Activated T-helper 17 cell treated with anti-CD3 and anti-CD28 coated beads, Interleukin-2, amount 50 U/mL, for 72 hours (primary cell): Measurements from ENCODE around the gene ENOX1. TPM values are rescaled to one million over a fixed set of nuclear protein-coding genes. Genes with fewer than 3 reads are reported as not detected.

Source experiments
- ATAC-seq: fragments of 150-1000 bp; cut with Tn5 transposase; replicated peaks from 2 replicates; pipeline ENCODE4 v1.10.0; 2021; ENCODE audit warnings: mild to moderate bottlenecking, moderate library complexity
- H3K27ac Mint-ChIP-seq: one replicate; pipeline ENCODE4 v1.8.0; 2022; ENCODE audit warnings: mixed read lengths
- H3K27me3 Mint-ChIP-seq: one replicate; pipeline ENCODE4 v1.8.0; 2022; ENCODE audit warnings: mixed read lengths
- H3K36me3 Mint-ChIP-seq: one replicate; pipeline ENCODE4 v1.8.0; 2022; ENCODE audit warnings: low read depth, mild to moderate bottlenecking, mixed read lengths
- H3K4me1 Mint-ChIP-seq: one replicate; pipeline ENCODE4 v1.8.0; 2022; ENCODE audit warnings: mixed read lengths
- H3K4me3 Mint-ChIP-seq: one replicate; pipeline ENCODE4 v1.8.0; 2022; ENCODE audit warnings: mild to moderate bottlenecking, mixed read lengths
- H3K9me3 Mint-ChIP-seq: one replicate; pipeline ENCODE4 v1.8.0; 2022; ENCODE audit warnings: mixed read lengths
- total RNA-seq, 2 donors: library from RNA; stranded (reverse); gene quantifications; one replicate each; pipeline ENCODE4 v1.2.3, GENCODE V29; 2022

ENOX1 gene
- total RNA-seq, 2 donors from 2014 or later, result 1.7 TPM; not detected in 1

DNA sequence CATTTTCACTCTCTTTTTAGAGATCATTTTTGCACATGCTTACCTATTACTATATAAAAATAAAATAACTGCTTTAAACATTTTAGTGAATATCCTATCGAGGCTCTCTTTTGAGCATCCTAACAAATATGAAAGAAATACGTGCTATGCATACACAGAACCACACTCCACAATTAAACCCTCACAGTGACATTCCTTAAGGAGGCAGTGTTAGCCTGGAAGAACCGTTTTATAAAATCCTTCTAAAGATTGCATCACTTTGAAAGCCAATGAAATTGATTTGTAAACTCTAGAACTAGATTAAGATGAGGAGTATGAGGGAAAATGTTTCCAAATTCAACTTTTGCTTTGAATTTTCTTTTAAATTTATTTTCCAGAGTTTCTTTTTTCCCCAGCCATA is 11.1 kb upstream of the ENOX1 start:
- no peak overlapping the region for H3K27ac Mint-ChIP-seq
- no peaks in the 10 kb centered on the region for H3K9me3 Mint-ChIP-seq
- H3K4me1 Mint-ChIP-seq, result peaks cover 13% of the 10 kb centered on the region
- no peak overlapping the region for H3K4me3 Mint-ChIP-seq
- no peaks in the 10 kb centered on the region for H3K36me3 Mint-ChIP-seq
- H3K27me3 Mint-ChIP-seq, result peaks cover 30% of the 10 kb centered on the region
- no peak for ATAC-seq

DNA sequence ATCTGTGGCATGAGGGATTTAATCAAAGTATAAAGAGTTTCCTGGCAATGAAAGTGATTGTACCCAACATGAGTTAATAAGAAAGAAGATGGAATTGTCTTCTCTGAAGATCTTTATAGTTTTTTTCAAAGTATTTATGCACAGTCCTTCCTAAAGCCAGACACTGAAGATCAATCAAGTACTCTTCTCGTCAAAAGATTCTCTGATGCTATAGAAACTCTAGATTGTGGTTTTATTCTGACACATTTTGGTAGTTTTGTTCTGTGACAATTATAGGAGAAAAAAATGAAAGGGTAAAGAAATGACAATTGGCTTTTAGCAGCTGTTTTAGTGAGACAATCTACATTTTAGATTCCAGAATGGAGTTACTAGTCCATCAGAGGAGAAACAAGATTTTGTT is 10.4 kb upstream of the ENOX1 start:
- Mint-ChIP-seq H3K27me3 (peaks cover 36% of the 10 kb centered on the region), H3K27ac (peak overlapping the region; percentile 70), H3K4me3 (peak overlapping the region; percentile 9), H3K36me3 (no peaks in the 10 kb centered on the region), H3K9me3 (no peaks in the 10 kb centered on the region), H3K4me1 (peaks cover 13% of the 10 kb centered on the region)
- ATAC-seq, result peak; percentile 65

DNA sequence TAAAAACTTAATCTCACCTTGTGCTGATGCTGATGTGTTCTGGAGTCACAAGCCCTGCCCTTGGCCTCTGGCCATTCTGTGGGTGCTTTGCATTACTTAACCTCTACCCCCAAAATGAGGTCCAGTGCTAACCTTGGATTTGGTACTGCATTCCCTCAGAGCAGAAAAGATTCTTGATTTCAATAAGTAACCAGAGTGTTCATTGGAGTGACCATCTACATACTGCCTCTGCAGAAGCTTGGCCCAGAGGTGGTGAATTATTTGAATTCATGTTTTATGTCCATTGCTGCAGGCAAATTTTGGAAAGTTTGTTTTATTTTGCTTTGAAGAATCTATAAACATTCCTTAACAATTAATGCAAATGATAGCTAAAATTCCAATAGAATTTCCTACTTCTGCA is 7.6 kb upstream of the ENOX1 start:
- Mint-ChIP-seq H3K4me3 (no peak overlapping the region), H3K36me3 (no peaks in the 10 kb centered on the region), H3K4me1 (peaks cover 13% of the 10 kb centered on the region), H3K9me3 (no peaks in the 10 kb centered on the region), H3K27ac (no peak overlapping the region), H3K27me3 (peaks cover 42% of the 10 kb centered on the region)
- no peak for ATAC-seq

DNA sequence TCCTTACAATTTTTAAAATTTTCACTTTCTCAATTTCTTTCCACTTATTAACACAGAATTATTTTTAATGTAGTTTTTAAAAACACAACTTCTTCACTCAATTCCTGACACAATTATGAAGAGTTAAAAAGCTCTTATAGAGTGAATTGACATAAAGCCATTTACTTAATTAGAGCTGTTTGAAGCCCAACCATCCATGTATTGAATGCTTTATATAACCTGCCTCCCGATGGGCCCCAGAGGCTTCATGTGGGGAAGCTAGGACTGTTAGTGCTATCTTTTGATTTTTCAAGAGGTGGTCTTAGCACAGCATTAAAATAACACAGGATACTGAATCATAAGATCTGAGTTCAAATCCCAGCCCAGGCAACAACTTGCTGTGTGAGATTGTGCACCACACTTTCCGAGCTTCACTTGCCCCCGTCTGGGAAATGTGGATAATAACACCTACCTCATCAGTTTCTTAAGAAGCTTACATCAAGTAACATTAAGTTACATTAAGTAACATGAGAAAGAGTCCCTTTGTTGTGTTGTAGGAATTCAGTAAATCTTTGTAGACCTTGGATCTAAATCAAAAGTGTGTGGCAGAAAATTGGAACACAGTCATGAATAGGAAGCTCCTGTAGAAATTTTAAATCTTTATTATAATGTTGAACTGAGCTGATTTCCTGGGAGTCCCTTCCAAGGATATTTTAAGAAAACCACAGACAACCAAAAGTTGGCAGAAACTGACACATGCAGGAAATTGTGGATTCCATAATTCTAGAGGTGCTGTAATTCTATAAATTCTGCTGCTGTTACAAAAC is 5.5 kb upstream of the ENOX1 start:
- Mint-ChIP-seq H3K27me3 (peaks cover 51% of the 10 kb centered on the region), H3K27ac (no peak overlapping the region), H3K9me3 (no peaks in the 10 kb centered on the region), H3K4me3 (no peak overlapping the region), H3K4me1 (peaks cover 10% of the 10 kb centered on the region), H3K36me3 (no peaks in the 10 kb centered on the region)
- no peak for ATAC-seq

DNA sequence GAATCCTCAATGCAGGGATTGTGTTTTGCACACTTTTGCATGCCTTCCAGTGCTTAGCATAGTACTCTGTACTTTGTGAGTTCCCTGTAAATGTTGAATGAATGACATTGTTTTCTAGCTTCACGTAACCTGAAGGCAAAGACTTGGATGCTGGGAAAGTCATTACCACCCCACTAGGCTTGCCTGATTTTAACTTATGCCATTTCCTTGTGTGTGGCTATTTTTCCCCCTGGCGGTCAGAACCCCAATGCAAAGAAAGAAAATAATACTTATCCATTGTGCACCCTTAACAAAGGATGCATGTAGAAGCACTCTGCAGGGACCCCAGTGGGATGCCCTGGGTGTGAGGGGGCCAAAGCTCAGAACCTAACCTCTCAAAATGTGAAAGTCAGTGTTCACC is 1.2 kb upstream of the ENOX1 start:
- peaks cover 46% of the 10 kb centered on the region for H3K27me3 Mint-ChIP-seq
- no peaks in the 10 kb centered on the region for H3K36me3 Mint-ChIP-seq
- no peaks in the 10 kb centered on the region for H3K9me3 Mint-ChIP-seq
- no peak overlapping the region for H3K27ac Mint-ChIP-seq
- H3K4me1 Mint-ChIP-seq, result no peaks in the 10 kb centered on the region
- peak overlapping the region; percentile 74 for H3K4me3 Mint-ChIP-seq
- ATAC-seq, result no peak

DNA sequence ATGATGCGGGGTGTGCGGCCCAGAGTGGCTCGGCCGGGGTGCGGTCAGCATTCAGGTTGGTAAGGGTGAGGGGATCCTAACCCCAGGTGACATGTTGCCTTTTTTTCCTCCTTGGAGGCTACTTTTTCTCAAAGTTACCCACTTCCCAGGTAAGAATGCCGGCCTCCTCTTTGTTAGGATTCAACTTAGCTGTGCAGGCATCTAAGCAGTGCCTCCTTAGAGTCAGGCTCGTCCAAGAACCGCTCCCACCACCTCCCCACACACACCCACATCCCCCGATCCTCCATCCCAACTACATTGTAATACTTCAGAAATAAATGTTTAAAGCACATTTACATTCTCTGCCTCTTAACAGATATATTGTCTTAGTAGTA is 733 bp upstream of the ENOX1 start:
- H3K27ac Mint-ChIP-seq, result no peak overlapping the region
- H3K27me3 Mint-ChIP-seq, result peaks cover 46% of the 10 kb centered on the region
- peak overlapping the region; percentile 74 for H3K4me3 Mint-ChIP-seq
- H3K36me3 Mint-ChIP-seq, result no peaks in the 10 kb centered on the region
- no peaks in the 10 kb centered on the region for H3K9me3 Mint-ChIP-seq
- ATAC-seq, result no peak
- H3K4me1 Mint-ChIP-seq, result no peaks in the 10 kb centered on the region

DNA sequence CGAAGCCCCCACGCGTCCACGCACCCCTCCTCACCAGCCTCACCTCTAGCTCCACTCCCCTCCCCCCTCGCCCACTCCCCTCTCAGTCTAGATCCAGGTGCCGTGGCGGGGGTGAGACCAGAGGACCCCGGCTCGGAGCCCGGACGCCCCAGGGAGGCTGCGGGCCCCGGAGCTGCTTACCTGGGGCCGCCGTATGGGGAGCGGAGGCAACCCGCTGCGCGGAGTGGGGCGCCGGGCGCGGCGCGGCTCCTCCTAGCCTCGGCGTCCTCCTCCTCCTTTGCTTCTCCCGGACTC is 353 bp downstream of the ENOX1 start:
- H3K4me1 Mint-ChIP-seq, result no peaks in the 10 kb centered on the region
- no peak for ATAC-seq
- H3K36me3 Mint-ChIP-seq, result no peaks in the 10 kb centered on the region
- peaks cover 43% of the 10 kb centered on the region for H3K27me3 Mint-ChIP-seq
- no peak overlapping the region for H3K27ac Mint-ChIP-seq
- H3K4me3 Mint-ChIP-seq, result peak overlapping the region; percentile 74
- H3K9me3 Mint-ChIP-seq, result no peaks in the 10 kb centered on the region

DNA sequence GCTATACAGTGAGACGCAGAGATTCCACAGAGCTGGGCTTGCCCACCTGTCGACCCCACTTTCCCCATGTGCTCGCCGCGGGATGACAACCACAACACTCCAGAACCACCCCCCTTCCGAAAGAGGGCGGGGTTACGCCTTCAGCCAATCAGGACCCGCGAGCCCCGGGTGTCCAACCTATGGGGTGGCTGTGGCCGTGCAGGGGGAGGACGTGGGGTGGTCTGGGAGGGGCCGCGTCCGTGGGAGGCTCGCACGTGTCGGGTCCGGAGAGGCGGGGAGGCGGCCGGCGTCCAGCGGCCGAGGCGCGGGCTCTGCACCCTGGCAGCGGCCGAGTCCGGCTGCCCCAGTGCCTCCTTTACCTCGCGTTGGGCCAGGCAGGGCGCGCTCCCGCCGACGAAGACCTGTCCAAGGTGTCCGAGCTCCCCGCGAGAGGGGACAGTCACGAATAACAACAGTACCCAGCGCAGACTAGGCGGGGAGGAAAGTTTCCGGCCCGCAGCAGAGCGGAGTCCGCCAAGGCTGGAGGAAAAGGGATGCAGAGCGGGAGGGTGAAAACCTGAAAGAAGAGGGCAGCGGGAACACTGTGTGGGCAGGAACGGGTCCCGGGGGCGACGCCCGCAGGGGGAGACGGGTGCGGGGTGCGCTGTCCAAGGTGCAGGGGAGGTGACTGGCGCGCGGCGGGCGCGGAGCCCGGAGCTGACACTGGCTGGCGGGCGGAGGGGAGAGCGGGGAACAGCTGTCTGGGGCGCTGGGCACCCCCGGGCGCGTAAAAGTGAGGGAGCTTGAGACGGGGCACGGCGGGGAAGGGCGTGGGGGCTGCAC is 911 bp downstream of the ENOX1 start:
- Mint-ChIP-seq H3K36me3 (no peaks in the 10 kb centered on the region), H3K9me3 (no peaks in the 10 kb centered on the region), H3K4me3 (peak overlapping the region; percentile 74), H3K4me1 (no peaks in the 10 kb centered on the region), H3K27me3 (peaks cover 46% of the 10 kb centered on the region), H3K27ac (no peak overlapping the region)
- ATAC-seq, result peak; percentile 49

DNA sequence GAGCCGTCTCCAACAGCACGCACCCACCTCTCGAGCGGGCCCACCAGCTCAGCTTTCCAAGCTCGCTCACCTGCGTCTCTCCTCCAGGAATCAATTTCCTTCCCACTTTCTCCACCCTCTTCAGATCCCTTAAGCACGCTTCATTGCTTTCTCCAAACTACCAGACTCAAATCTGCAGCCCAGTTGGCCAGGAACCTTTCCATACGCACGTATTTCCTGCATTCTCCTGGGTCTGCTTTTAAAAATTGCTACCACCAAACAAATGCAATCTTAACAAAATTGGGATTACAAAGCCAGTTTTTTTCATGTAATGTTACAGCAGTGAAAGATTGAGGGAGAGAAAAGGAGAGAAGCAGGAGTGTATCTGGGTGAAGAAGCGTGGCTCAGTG is 1.5 kb downstream of the ENOX1 start:
- no peak for ATAC-seq
- Mint-ChIP-seq H3K9me3 (no peaks in the 10 kb centered on the region), H3K27me3 (peaks cover 42% of the 10 kb centered on the region), H3K4me3 (peak overlapping the region; percentile 74), H3K27ac (no peak overlapping the region), H3K4me1 (no peaks in the 10 kb centered on the region), H3K36me3 (no peaks in the 10 kb centered on the region)

DNA sequence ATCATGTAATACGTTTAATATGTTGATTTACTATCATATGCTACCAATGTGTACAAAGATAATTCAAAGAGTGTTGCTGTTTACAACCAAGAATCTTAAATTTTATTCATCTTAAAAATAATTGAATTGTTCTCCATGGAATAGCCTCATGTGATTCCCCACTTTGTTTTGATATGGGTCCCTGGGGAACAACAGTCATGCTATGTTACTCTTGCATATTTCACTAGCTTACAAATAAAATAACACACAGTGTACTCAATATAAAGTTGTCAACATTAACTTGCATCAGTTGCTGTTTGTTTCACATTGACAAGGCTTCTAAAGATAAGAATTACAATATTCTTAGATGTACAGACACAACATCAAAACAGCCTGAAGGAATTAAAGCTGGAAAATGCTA is 2.3 kb downstream of the ENOX1 start:
- no peak overlapping the region for H3K27ac Mint-ChIP-seq
- no peaks in the 10 kb centered on the region for H3K9me3 Mint-ChIP-seq
- no peak for ATAC-seq
- peaks cover 38% of the 10 kb centered on the region for H3K27me3 Mint-ChIP-seq
- H3K4me3 Mint-ChIP-seq, result no peak overlapping the region
- no peaks in the 10 kb centered on the region for H3K4me1 Mint-ChIP-seq
- H3K36me3 Mint-ChIP-seq, result no peaks in the 10 kb centered on the region

DNA sequence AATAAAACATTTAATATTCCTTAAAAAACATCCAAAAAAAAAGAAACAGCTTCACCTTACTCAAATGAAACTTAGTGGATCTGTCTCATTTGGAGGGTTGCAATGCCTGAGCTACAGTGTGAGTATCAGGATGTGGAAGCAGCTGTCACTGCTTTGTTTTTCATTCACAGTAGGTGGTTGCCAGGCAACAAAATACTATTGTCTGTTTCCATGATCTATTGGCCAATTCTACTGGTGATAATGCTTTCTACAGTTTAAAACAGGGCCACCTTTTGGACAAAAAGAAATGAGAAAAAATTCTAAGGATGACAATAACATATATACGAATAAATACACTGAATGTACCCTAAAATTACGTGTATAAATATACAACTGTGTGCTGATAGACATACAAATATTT is 3.0 kb downstream of the ENOX1 start:
- peaks cover 36% of the 10 kb centered on the region for H3K27me3 Mint-ChIP-seq
- H3K9me3 Mint-ChIP-seq, result no peaks in the 10 kb centered on the region
- no peak overlapping the region for H3K27ac Mint-ChIP-seq
- H3K4me3 Mint-ChIP-seq, result no peak overlapping the region
- H3K36me3 Mint-ChIP-seq, result no peaks in the 10 kb centered on the region
- H3K4me1 Mint-ChIP-seq, result no peaks in the 10 kb centered on the region
- no peak for ATAC-seq

DNA sequence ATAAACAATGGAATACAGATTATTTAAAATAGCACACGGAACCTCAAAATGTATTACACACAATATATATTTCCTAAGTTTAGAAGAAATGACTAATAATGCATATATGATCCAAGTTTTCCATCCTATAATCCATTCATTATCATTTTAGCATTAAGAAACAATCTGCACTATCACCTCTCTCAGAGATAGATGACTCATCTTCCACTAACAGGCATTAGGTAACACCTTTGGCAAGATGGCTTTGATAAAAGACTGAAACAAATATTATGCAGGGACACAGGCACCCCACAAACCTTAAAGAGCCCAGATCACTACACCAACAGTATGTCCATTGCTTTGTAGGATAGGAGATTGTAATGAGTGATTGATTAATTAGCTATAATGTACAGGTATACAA is 4.1 kb downstream of the ENOX1 start:
- Mint-ChIP-seq H3K4me1 (no peaks in the 10 kb centered on the region), H3K27me3 (peaks cover 36% of the 10 kb centered on the region), H3K27ac (no peak overlapping the region), H3K9me3 (no peaks in the 10 kb centered on the region), H3K4me3 (no peak overlapping the region), H3K36me3 (no peaks in the 10 kb centered on the region)
- no peak for ATAC-seq

DNA sequence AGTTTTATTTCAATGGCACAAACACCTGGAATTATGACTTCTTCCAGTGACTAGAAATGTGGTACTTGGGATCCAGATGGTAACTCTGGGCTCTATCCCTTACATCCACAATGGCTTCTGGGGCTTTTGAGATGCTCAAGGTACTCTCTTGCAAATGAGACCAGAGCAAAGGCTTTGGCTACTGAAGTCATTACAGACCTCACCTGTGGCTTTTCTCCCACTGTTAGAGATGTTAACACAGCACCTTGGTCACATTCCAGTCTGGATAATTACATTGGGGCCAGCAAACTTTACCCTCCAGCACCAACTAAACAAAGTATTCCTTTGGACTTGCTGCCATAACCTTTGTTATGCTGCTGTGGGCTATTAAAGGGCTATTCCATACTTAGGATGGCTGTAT is 6.1 kb downstream of the ENOX1 start:
- Mint-ChIP-seq H3K9me3 (no peaks in the 10 kb centered on the region), H3K27ac (no peak overlapping the region), H3K4me1 (no peaks in the 10 kb centered on the region), H3K4me3 (no peak overlapping the region), H3K36me3 (no peaks in the 10 kb centered on the region), H3K27me3 (peaks cover 35% of the 10 kb centered on the region)
- ATAC-seq, result no peak

DNA sequence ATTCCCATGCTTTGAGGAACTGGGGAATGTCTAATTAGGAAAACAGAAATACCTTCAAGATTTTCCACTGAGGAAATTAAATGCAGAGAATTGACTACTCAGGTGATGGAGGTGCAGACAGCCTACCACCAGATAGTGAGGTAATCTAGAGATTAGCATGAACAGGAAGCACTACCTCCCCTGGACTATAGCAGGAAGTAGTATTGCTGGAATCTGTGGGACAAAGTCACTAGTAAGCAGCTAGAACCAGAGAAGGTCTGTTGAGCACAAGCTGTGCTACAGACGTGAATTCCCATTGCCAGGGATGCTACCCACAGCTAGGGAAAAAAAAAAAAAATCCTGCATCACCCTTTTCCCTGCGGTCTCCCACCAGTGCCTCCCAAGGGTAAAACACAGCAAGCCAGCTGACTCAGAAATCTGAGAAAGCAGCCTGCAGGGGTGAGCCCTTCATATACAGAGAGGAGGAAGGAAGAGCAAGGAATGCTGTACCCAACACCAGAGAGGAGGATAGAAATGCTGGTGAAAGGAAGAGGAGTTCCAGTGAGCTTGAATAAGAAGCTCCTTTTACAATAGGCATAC is 10.2 kb downstream of the ENOX1 start:
- Mint-ChIP-seq H3K4me3 (no peak overlapping the region), H3K4me1 (no peaks in the 10 kb centered on the region), H3K27ac (no peak overlapping the region), H3K9me3 (no peaks in the 10 kb centered on the region), H3K27me3 (peaks cover 28% of the 10 kb centered on the region), H3K36me3 (no peaks in the 10 kb centered on the region)
- ATAC-seq, result no peak

DNA sequence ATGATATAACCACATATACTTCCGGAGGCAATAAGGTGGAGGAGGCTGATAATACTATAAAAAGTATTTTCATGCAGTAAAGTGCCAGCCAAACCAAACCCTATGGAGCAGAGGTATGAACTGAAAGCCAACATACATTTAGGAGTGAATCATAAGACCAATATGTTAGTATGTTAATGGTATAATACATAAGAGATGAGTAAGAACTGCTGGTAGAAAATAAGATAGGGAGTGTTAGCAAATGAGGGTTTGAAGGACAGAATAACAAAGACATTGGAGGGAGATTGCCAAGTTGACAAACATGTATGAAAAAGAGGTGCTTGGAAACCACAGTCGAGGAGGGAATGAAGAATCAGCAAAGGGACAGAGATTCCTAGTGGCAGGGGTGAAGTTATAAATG is 10.8 kb downstream of the ENOX1 start:
- no peak overlapping the region for H3K4me3 Mint-ChIP-seq

More for the DNA sequence above, 10.8 kb downstream of the ENOX1 start:
- peaks cover 27% of the 10 kb centered on the region for H3K27me3 Mint-ChIP-seq
- no peaks in the 10 kb centered on the region for H3K4me1 Mint-ChIP-seq
- no peak overlapping the region for H3K27ac Mint-ChIP-seq
- no peaks in the 10 kb centered on the region for H3K9me3 Mint-ChIP-seq
- ATAC-seq, result no peak
- H3K36me3 Mint-ChIP-seq, result no peaks in the 10 kb centered on the region
